Panc1 (cell line): Measurements from ENCODE around the gene MAGI1. TPM values are rescaled to one million over a fixed set of nuclear protein-coding genes. Genes with fewer than 3 reads are reported as not detected.

ENCODE experiments used
- ATAC-seq: fragments of 200-7000 bp; cut with Tn5 transposase; 2 replicates; pipeline ENCODE4 v1.9.1; 2020; ENCODE audit warnings: mild to moderate bottlenecking, moderate library complexity
- BruUV-seq: library from RNA; stranded (reverse); fragments of 400-500 nt; replicated peaks from 2 replicates; lab custom pipeline; 2021; lab: Mats Ljungman, UMichigan
- CTCF ChIA-PET: fragments of 300-600 bp; sonication (Branson Sonifier 250); formaldehyde crosslinking; loops from one replicate; lab custom pipeline; 2022; ENCODE audit warnings: antibody characterized with exemption; lab: Charles Lee
- POLR2A ChIA-PET: fragments of 300-600 bp; sonication (Branson Sonifier 250); formaldehyde crosslinking; loops from one replicate; lab custom pipeline; 2022; ENCODE audit warnings: antibody characterized with exemption; lab: Charles Lee
- DNase-seq: peaks from one replicate; pipeline ENCODE4 v3.0.0-alpha.2; 2010; ENCODE audit warnings: low read depth, low spot score
- H3K27ac ChIP-seq: 2 replicates; pipeline ENCODE4 v1.5.1; 2011; ENCODE audit warnings: mild to moderate bottlenecking, low read length, inconsistent platforms
- H3K27me3 ChIP-seq: fragments of 200-500 bp; sonication (Bioruptor generic); 2 replicates; pipeline ENCODE4 v1.6.0; 2014; ENCODE audit warnings: low read length, inconsistent platforms; ENCODE audit not compliant: control insufficient read depth, insufficient read depth
- H3K36me3 ChIP-seq: fragments of 200-500 bp; sonication (Bioruptor generic); 2 replicates; pipeline ENCODE4 v1.5.1; 2014; ENCODE audit warnings: inconsistent platforms, mild to moderate bottlenecking, low read length, moderate library complexity; ENCODE audit not compliant: control insufficient read depth, insufficient read depth
- H3K4me1 ChIP-seq: 2 replicates; pipeline ENCODE4 v1.5.1; 2011; ENCODE audit warnings: inconsistent platforms, mild to moderate bottlenecking, low read length, moderate library complexity; ENCODE audit not compliant: control insufficient read depth, insufficient read depth
- H3K4me3 ChIP-seq, 2 experiments: 2 replicates each; pipeline ENCODE4 v1.5.1; 2011 to 2012; ENCODE audit warnings: low read depth in 2 of 2, low read length in 2 of 2, mild to moderate bottlenecking in 2 of 2, inconsistent platforms in 1 of 2, moderate library complexity in 1 of 2
- H3K9me3 ChIP-seq: fragments of 200-500 bp; sonication (Bioruptor generic); 2 replicates; pipeline ENCODE4 v1.5.1; 2014; ENCODE audit warnings: low read depth, mild to moderate bottlenecking, inconsistent platforms, low read length, moderate library complexity; ENCODE audit not compliant: control insufficient read depth, insufficient read depth
- CTCF ChIP-seq: fragments of 450-650 bp; IDR thresholded peaks from 2 replicates; pipeline ENCODE4 v1.5.1; 2017; ENCODE audit warnings: mild to moderate bottlenecking
- POLR2AphosphoS5 ChIP-seq: IDR thresholded peaks from 2 replicates; pipeline ENCODE4 v1.6.1; 2012; ENCODE audit warnings: mild to moderate bottlenecking, low read depth, low read length, moderate library complexity
- REST ChIP-seq, 2 experiments: IDR thresholded peaks; 2 replicates each; pipeline ENCODE4 v1.6.1; 2011 to 2012; ENCODE audit warnings: low read depth in 2 of 2, control low read depth in 1 of 2, low read length in 1 of 2, mild to moderate bottlenecking in 1 of 2, moderate library complexity in 1 of 2; ENCODE audit not compliant: insufficient read depth in 1 of 2
- SIN3A ChIP-seq: IDR thresholded peaks from 2 replicates; pipeline ENCODE4 v1.6.1; 2012; ENCODE audit warnings: low read depth, mild to moderate bottlenecking, low read length, moderate library complexity, borderline replicate concordance; ENCODE audit not compliant: insufficient read depth
- TCF7L2 ChIP-seq: IDR thresholded peaks from 2 replicates; pipeline ENCODE4 v1.6.1; 2011; ENCODE audit warnings: mild to moderate bottlenecking, low read depth, low read length, inconsistent platforms
- in situ Hi-C: cut with HindIII; loops from 2 replicates; pipeline ENCODE4 v1.10.0; 2016; ENCODE audit warnings: low sequenced_read_pairs, low pct_unique_long_range_greater_than_20kb
- intact Hi-C: fragments of 100-400 bp; cut with micrococcal nuclease; formaldehyde crosslinking; loops from one replicate; pipeline ENCODE4 v1.10.0; 2022; ENCODE audit not compliant: unreplicated experiment
- total RNA-seq: library from RNA; stranded (reverse); gene quantifications from one replicate; pipeline ENCODE4 v1.2.1, GENCODE V29; 2021; ENCODE audit not compliant: unreplicated experiment

MAGI1 gene
- total RNA-seq, 1 experiment from 2014 or later: 9.5 TPM

- intact Hi-C loops (no loop called here), in situ Hi-C loops (no loop called here)
- ChIA-PET CTCF (no interaction called here), POLR2A (no interaction called here)
- no peaks in the 10 kb centered on the region for H3K27me3 ChIP-seq
- TF ChIP-seq POLR2AphosphoS5 (no peak), SIN3A (no peak), TCF7L2 (no peak), REST (IDR thresholded peaks at IDR 0.05; ENCODE audit: insufficient read depth in 1 of 2, low read depth in 2 of 2, low read length in 1 of 2) (no peak), CTCF (no peak)
- BruUV-seq: no TSS peak
- no peaks in the 10 kb centered on the region for H3K9me3 ChIP-seq
- ATAC-seq: no peak
- H3K4me1 ChIP-seq: no peaks in the 10 kb centered on the region
- no peak for DNase-seq
- H3K4me3 ChIP-seq: no peak overlapping the region
- no peaks in the 10 kb centered on the region for H3K36me3 ChIP-seq
- H3K27ac ChIP-seq: no peak overlapping the region
These were observed 28.4 kb upstream of the MAGI1 start for GRCh38 chr3:66066963-66067617.

- in situ Hi-C loops (no loop called here), intact Hi-C loops (no loop called here)
- no peaks in the 10 kb centered on the region for H3K4me1 ChIP-seq
- no peak overlapping the region for H3K4me3 ChIP-seq
- no TSS peak for BruUV-seq
- H3K27me3 ChIP-seq: no peaks in the 10 kb centered on the region
- no peaks in the 10 kb centered on the region for H3K36me3 ChIP-seq
- TF ChIP-seq SIN3A (no peak), POLR2AphosphoS5 (no peak), TCF7L2 (no peak)
- DNase-seq (no peak), ATAC-seq (no peak)
- CTCF ChIA-PET: no interaction called here
- POLR2A ChIA-PET: no interaction called here
- H3K27ac ChIP-seq: no peak overlapping the region
- no peaks in the 10 kb centered on the region for H3K9me3 ChIP-seq
These were observed 16.6 kb upstream of the MAGI1 start for GRCh38 chr3:66055289-66055688.

GRCh38 chr3:66053550-66054094 lies 14.9 kb upstream of the MAGI1 start:
- BruUV-seq: no TSS peak
- in situ Hi-C loops: no loop called here
- Histone ChIP-seq H3K4me1 (no peaks in the 10 kb centered on the region), H3K27ac (no peak overlapping the region), H3K27me3 (no peaks in the 10 kb centered on the region), H3K4me3 (no peak overlapping the region), H3K9me3 (no peaks in the 10 kb centered on the region), H3K36me3 (no peaks in the 10 kb centered on the region)
- intact Hi-C loops: no loop called here
- CTCF ChIA-PET: no interaction called here
- DNase-seq: no peak
- POLR2A ChIA-PET: no interaction called here
- ATAC-seq: no peak
- no peak for TF ChIP-seq CTCF
- no peak for TF ChIP-seq TCF7L2
- no peak for TF ChIP-seq SIN3A
- no peak for TF ChIP-seq REST (IDR thresholded peaks at IDR 0.05; ENCODE audit: insufficient read depth in 1 of 2, low read depth in 2 of 2, low read length in 1 of 2)
- TF ChIP-seq POLR2AphosphoS5: no peak
